ENCODE results near the gene MPHOSPH9.

The MPHOSPH9 gene

DNA sequence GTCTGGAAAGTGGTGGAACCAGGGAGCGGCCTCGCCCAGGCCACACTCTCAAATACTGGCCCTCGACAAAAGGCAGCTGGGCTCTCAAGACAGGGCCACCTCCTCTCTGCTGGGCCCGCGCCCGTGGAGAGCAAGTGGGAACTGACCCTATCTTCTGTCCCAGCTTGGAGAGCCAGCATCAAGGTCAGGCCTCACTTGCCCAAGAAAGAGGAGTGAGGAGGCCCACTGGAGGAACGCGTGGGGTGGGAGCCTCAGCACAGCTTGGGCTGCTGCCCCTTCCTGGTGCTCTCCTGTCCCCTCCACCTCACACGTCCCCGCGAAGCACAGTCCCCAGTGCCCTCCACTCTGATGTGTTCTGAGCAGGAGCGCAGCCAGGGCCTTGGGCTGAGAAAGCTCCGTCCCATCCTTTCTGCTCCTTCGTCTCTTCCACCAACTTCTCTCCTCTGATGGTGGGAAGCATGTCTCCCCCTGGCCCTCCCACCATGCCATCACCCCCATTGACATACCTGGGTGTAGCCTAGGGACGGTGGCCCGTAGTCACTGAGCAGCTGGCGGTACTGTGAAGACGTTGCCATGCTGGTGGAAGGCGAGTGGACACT, 33.8 kb upstream of the MPHOSPH9 start:
- DNase-seq (ENCODE audit: low spot score) = no peak
- H3K14ac ChIP-seq (ENCODE audit: low read length) = no peak overlapping the region
- H2BK12ac ChIP-seq (ENCODE audit: low read length) = no peak overlapping the region
- H3K79me1 ChIP-seq (ENCODE audit: low read depth, low read length) = peaks cover 32% of the 10 kb centered on the region
- no peaks in the 10 kb centered on the region for H3K9me3 ChIP-seq (replicated peaks in 1 of 2; ENCODE audit: control insufficient read depth in 2 of 2, insufficient read depth in 1 of 2, low read depth in 1 of 2, low read length in 2 of 2)
- peaks cover 10 to 14% of the 10 kb centered on the region in 2 donors for H3K4me1 ChIP-seq (ENCODE audit: control insufficient read depth in 2 of 2, insufficient read depth in 1 of 2, low read depth in 1 of 2, low read length in 2 of 2)
- peaks cover 44 to 68% of the 10 kb centered on the region in 2 donors for H3K36me3 ChIP-seq (replicated peaks in 1 of 2; ENCODE audit: control insufficient read depth in 2 of 2, insufficient read depth in 2 of 2, low read length in 2 of 2)
- H3K23ac ChIP-seq (ENCODE audit: low read depth, low read length, poor library complexity) = no peak overlapping the region
- H3K4ac ChIP-seq (ENCODE audit: low read length) = no peak overlapping the region
- peak overlapping the region; percentile 31 for H2AK5ac ChIP-seq (ENCODE audit: low read depth, low read length)
- WGBS, 2 donors (ENCODE audit: extremely low coverage in 2 of 2, insufficient read length in 2 of 2, insufficient replicate concordance in 1 of 2) = no CpG with 5 or more reads among the region's 19 CpGs
- no peak overlapping the region for H3K4me3 ChIP-seq (ENCODE audit: low read length in 2 of 2)
- H3K27ac ChIP-seq (replicated peaks; ENCODE audit: low read length) = no peak overlapping the region
- no peak overlapping the region for H4K91ac ChIP-seq (ENCODE audit: low read depth, low read length, poor library complexity)
- no peak overlapping the region for H2AFZ ChIP-seq (ENCODE audit: low read length)
- H3K18ac ChIP-seq (ENCODE audit: low read length) = no peak overlapping the region
- H3K27me3 ChIP-seq (ENCODE audit: control insufficient read depth in 3 of 3, insufficient read depth in 3 of 3, low read depth in 1 of 3, low read length in 3 of 3) = no peaks in the 10 kb centered on the region
- no peak overlapping the region for H2BK120ac ChIP-seq (ENCODE audit: low read depth, low read length)
- H4K8ac ChIP-seq (ENCODE audit: low read depth, low read length) = no peak overlapping the region
- H2BK5ac ChIP-seq (ENCODE audit: low read length) = no peak overlapping the region
- peak overlapping the region; percentile 61 for H3K9ac ChIP-seq (ENCODE audit: low read depth, low read length, poor library complexity)
- H2BK15ac ChIP-seq (ENCODE audit: low read length) = no peak overlapping the region
- no peak overlapping the region for H3K4me2 ChIP-seq (ENCODE audit: insufficient read depth, low read length, poor library complexity, severe bottlenecking)

DNA sequence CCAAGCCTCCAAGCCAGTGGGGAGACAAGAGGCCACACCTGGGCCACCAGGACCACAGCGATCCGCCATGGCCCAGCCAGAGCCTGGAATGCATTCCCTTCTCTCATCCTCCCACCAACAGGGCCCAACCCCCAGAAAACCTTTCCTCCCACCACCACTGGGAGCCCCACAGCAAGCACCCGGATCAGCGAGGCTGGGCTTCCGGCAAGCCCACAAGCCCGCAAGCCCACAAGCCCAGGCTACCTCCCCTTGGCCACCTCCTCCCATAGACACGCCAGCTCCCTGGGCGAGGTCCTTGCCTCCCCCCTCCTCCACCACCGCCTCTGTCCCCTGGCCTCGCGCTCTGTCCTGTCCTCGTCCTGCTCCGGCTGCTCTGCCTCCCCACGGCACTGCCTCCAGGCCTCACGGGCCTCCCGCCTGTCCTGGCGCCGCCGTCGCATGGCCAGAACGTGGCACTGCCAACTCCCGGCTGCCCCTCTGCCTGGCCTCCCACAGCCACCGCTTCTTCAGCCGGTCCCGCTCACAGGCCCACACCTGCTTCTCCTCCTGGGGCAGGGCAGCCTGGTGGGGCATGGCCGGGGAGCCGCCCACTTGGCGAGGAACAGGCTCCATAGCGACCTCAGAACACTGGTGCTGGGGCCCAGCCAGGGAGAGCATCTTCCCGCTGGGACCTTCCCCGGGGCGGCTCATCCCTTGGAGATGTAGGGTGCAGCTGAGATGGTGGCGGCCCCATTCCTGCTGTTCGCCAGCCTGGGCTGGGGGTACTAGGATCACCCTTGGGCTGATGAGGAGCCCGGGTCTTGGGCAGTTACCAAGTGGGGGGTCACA, 33.1 kb upstream of the MPHOSPH9 start:
- Histone ChIP-seq H3K18ac (ENCODE audit: low read length) (peak overlapping the region; percentile 56), H2AK5ac (ENCODE audit: low read depth, low read length) (no peak overlapping the region), H4K8ac (ENCODE audit: low read depth, low read length) (no peak overlapping the region), H3K4me1 (ENCODE audit: control insufficient read depth in 2 of 2, insufficient read depth in 1 of 2, low read depth in 1 of 2, low read length in 2 of 2) (peaks cover 10 to 14% of the 10 kb centered on the region in 2 donors), H2BK12ac (ENCODE audit: low read length) (no peak overlapping the region), H3K4me2 (ENCODE audit: insufficient read depth, low read length, poor library complexity, severe bottlenecking) (no peak overlapping the region), H3K9ac (ENCODE audit: low read depth, low read length, poor library complexity) (peak overlapping the region; percentile 83), H2BK15ac (ENCODE audit: low read length) (no peak overlapping the region), H2BK5ac (ENCODE audit: low read length) (peak overlapping the region; percentile 3), H3K79me1 (ENCODE audit: low read depth, low read length) (peaks cover 32% of the 10 kb centered on the region), H3K23ac (ENCODE audit: low read depth, low read length, poor library complexity) (peak overlapping the region; percentile 55), H3K27me3 (ENCODE audit: control insufficient read depth in 3 of 3, insufficient read depth in 3 of 3, low read depth in 1 of 3, low read length in 3 of 3) (no peaks in the 10 kb centered on the region), H2BK120ac (ENCODE audit: low read depth, low read length) (no peak overlapping the region), H3K4ac (ENCODE audit: low read length) (no peak overlapping the region), H3K4me3 (ENCODE audit: low read length in 2 of 2) (no peak overlapping the region), H4K91ac (ENCODE audit: low read depth, low read length, poor library complexity) (no peak overlapping the region), H3K27ac (replicated peaks; ENCODE audit: low read length) (no peak overlapping the region), H2AFZ (ENCODE audit: low read length) (no peak overlapping the region), H3K36me3 (replicated peaks in 1 of 2; ENCODE audit: control insufficient read depth in 2 of 2, insufficient read depth in 2 of 2, low read length in 2 of 2) (peaks cover 47 to 76% of the 10 kb centered on the region in 2 donors), H3K9me3 (replicated peaks in 1 of 2; ENCODE audit: control insufficient read depth in 2 of 2, insufficient read depth in 1 of 2, low read depth in 1 of 2, low read length in 2 of 2) (peaks cover 0 to 6% of the 10 kb centered on the region in 2 donors), H3K14ac (ENCODE audit: low read length) (no peak overlapping the region)
- no CpG with 5 or more reads among the region's 35 CpGs for WGBS, 2 donors (ENCODE audit: extremely low coverage in 2 of 2, insufficient read length in 2 of 2, insufficient replicate concordance in 1 of 2)
- DNase-seq (ENCODE audit: low spot score) = no peak

DNA sequence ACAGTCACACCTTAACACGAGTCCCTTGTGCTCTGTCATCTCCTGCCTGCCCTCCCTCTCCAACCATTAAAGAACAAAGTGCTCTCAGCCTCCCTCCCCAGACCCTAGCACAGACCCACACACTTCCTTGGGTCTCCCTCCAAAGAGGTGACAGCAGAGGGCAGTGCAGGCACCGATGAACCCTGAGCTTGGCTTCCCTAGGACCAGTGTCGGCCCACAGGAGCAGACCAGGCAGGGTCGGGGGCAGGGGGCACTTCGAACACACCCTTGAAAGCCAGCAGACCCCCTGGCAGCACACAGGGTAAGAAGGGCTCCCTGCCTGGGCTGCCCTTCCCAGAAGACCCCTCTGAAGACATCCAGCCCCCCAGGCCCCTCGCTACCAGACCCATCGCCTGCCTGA, 31.7 kb upstream of the MPHOSPH9 start:
- Histone ChIP-seq H4K8ac (ENCODE audit: low read depth, low read length) (no peak overlapping the region), H3K14ac (ENCODE audit: low read length) (no peak overlapping the region), H2AFZ (ENCODE audit: low read length) (no peak overlapping the region), H3K23ac (ENCODE audit: low read depth, low read length, poor library complexity) (peak overlapping the region; percentile 82), H3K79me1 (ENCODE audit: low read depth, low read length) (peaks cover 26% of the 10 kb centered on the region), H3K18ac (ENCODE audit: low read length) (no peak overlapping the region), H3K4me1 (ENCODE audit: control insufficient read depth in 2 of 2, insufficient read depth in 1 of 2, low read depth in 1 of 2, low read length in 2 of 2) (peaks cover 10 to 14% of the 10 kb centered on the region in 2 donors), H2BK12ac (ENCODE audit: low read length) (no peak overlapping the region), H3K36me3 (replicated peaks in 1 of 2; ENCODE audit: control insufficient read depth in 2 of 2, insufficient read depth in 2 of 2, low read length in 2 of 2) (peaks cover 53 to 90% of the 10 kb centered on the region in 2 donors), H3K27me3 (ENCODE audit: control insufficient read depth in 3 of 3, insufficient read depth in 3 of 3, low read depth in 1 of 3, low read length in 3 of 3) (no peaks in the 10 kb centered on the region), H3K9me3 (replicated peaks in 1 of 2; ENCODE audit: control insufficient read depth in 2 of 2, insufficient read depth in 1 of 2, low read depth in 1 of 2, low read length in 2 of 2) (peaks cover 0 to 18% of the 10 kb centered on the region in 2 donors), H3K4me3 (ENCODE audit: low read length in 2 of 2) (no peak overlapping the region), H3K4me2 (ENCODE audit: insufficient read depth, low read length, poor library complexity, severe bottlenecking) (no peak overlapping the region), H2BK15ac (ENCODE audit: low read length) (no peak overlapping the region), H3K4ac (ENCODE audit: low read length) (no peak overlapping the region), H2BK120ac (ENCODE audit: low read depth, low read length) (no peak overlapping the region), H4K91ac (ENCODE audit: low read depth, low read length, poor library complexity) (no peak overlapping the region), H2AK5ac (ENCODE audit: low read depth, low read length) (no peak overlapping the region), H2BK5ac (ENCODE audit: low read length) (peak overlapping the region; percentile 30), H3K27ac (replicated peaks; ENCODE audit: low read length) (no peak overlapping the region), H3K9ac (ENCODE audit: low read depth, low read length, poor library complexity) (peak overlapping the region; percentile 47)
- WGBS, 2 donors (ENCODE audit: extremely low coverage in 2 of 2, insufficient read length in 2 of 2, insufficient replicate concordance in 1 of 2) = no CpG with 5 or more reads among the region's 7 CpGs
- DNase-seq (ENCODE audit: low spot score) = no peak

DNA sequence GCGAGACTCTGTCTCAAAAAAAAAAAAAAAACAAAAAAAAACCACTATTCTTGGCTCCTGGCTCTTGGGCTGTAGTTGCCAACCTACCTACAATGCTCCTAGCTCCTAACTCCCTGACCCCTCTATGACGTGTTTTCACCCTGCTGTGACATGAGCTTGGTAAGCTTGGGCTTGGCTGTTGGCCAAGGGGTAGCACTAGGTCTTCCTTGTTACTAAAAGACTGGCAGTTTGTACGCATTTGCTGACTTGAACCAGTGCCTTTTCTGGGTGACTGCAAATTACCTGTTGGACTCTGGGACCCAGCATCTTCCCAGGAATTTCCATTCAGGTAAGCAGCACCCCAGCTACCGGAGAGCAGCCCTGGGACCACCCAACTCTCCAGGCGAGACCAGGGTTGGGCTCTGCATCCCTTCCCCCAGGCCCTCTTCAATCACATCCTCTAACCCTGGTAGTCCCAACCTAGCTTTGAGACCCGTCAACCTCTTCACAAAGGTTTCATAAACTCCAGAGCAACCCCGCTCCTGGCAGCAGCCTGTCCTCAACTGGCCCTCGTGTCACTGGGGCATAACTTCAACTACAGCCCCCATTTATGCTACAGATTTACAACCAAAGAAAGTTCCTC, 30.4 kb upstream of the MPHOSPH9 start:
- no peak overlapping the region for H3K9ac ChIP-seq (ENCODE audit: low read depth, low read length, poor library complexity)
- no peak overlapping the region for H4K8ac ChIP-seq (ENCODE audit: low read depth, low read length)
- H3K18ac ChIP-seq (ENCODE audit: low read length) = no peak overlapping the region
- no peak overlapping the region for H2BK15ac ChIP-seq (ENCODE audit: low read length)
- no peak overlapping the region for H3K23ac ChIP-seq (ENCODE audit: low read depth, low read length, poor library complexity)
- no peak overlapping the region for H4K91ac ChIP-seq (ENCODE audit: low read depth, low read length, poor library complexity)
- no peak overlapping the region for H2AK5ac ChIP-seq (ENCODE audit: low read depth, low read length)
- no CpG with 5 or more reads among the region's 8 CpGs for WGBS, 2 donors (ENCODE audit: extremely low coverage in 2 of 2, insufficient read length in 2 of 2, insufficient replicate concordance in 1 of 2)
- no peaks in the 10 kb centered on the region for H3K27me3 ChIP-seq (ENCODE audit: control insufficient read depth in 3 of 3, insufficient read depth in 3 of 3, low read depth in 1 of 3, low read length in 3 of 3)
- peaks cover 0 to 4% of the 10 kb centered on the region in 2 donors for H3K4me1 ChIP-seq (ENCODE audit: control insufficient read depth in 2 of 2, insufficient read depth in 1 of 2, low read depth in 1 of 2, low read length in 2 of 2)
- H2AFZ ChIP-seq (ENCODE audit: low read length) = no peak overlapping the region
- DNase-seq (ENCODE audit: low spot score) = no peak
- no peak overlapping the region for H3K4me2 ChIP-seq (ENCODE audit: insufficient read depth, low read length, poor library complexity, severe bottlenecking)
- peaks cover 61 to 95% of the 10 kb centered on the region in 2 donors for H3K36me3 ChIP-seq (replicated peaks in 1 of 2; ENCODE audit: control insufficient read depth in 2 of 2, insufficient read depth in 2 of 2, low read length in 2 of 2)
- no peak overlapping the region for H3K14ac ChIP-seq (ENCODE audit: low read length)
- H2BK12ac ChIP-seq (ENCODE audit: low read length) = no peak overlapping the region
- peak overlapping the region in 1 of 2 donors; percentile 12 for H3K4me3 ChIP-seq (ENCODE audit: low read length in 2 of 2)
- no peak overlapping the region for H3K27ac ChIP-seq (replicated peaks; ENCODE audit: low read length)
- H2BK120ac ChIP-seq (ENCODE audit: low read depth, low read length) = no peak overlapping the region
- no peak overlapping the region for H3K4ac ChIP-seq (ENCODE audit: low read length)
- H2BK5ac ChIP-seq (ENCODE audit: low read length) = no peak overlapping the region
- H3K79me1 ChIP-seq (ENCODE audit: low read depth, low read length) = peaks cover 20% of the 10 kb centered on the region
- peaks cover 0 to 18% of the 10 kb centered on the region in 2 donors for H3K9me3 ChIP-seq (replicated peaks in 1 of 2; ENCODE audit: control insufficient read depth in 2 of 2, insufficient read depth in 1 of 2, low read depth in 1 of 2, low read length in 2 of 2)
